ENCODE results near the gene DHRS12.

GRCh38 chr13:51772105-51772455 is 31.9 kb downstream of the DHRS12 start:
- TF ChIP-seq CTCF (IDR thresholded peaks at IDR 0.05; ENCODE audit: borderline replicate concordance, extremely low read depth, low read length, poor library complexity, severe bottlenecking): no peak
- no peak for TF ChIP-seq EZH2 (IDR thresholded peaks at IDR 0.05; ENCODE audit: borderline replicate concordance, low read depth, low read length, severe bottlenecking)

Measured in DND-41 (cell line).